Femur (tissue), 1 donor: ENCODE measurements around the gene PIEZO2.
A peak's percentile ranks its signal among the peaks of the same experiment; 100 is the strongest.
"Not testable (repeated sequence)": the region's sequence is repeated elsewhere in the genome, so short reads cannot be mapped to it uniquely, and the experiment has no call there.

Experiments used
- DNase-seq: peaks from one replicate; pipeline ENCODE4 v3.0.0-alpha.2; 2017

PIEZO2 gene

DNA sequence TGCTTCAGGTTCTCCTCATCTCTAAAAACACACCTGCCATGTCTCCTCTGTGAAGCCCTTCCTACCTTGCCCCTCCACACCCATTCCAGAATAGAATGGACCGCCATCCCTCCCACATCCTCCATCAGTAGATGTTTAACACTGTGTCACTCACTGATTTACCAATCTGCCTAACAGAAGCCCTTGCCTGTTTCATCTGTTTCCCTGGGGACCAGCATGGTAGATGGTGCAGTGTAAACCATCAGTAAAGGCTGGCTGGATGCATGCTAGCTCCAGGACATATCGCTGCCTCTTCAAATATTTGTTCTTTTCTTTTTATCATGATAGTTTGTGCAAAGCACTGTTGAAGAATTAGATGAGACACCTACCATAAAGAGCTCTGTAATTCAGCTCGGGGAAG, 271.4 kb downstream of the PIEZO2 start:
- no peak for DNase-seq

DNA sequence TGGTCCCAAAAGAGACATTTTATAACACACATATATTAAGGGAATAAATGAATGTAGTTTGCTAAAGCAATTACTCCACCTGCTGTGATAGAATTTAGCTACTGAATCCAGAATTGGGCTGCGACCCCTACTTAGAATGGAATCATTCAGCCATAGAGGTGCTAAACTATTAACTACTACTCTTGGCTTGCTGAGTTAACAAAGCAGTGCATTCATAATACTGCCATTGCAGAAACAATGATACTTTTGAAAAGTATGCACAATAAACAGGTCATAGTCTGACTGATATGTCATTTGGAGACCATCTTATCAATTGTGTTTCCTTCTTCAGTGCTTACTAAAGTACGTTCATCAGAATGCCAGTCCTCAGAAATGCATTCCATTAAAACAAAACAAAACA, 273.6 kb downstream of the PIEZO2 start:
- DNase-seq = no peak

DNA sequence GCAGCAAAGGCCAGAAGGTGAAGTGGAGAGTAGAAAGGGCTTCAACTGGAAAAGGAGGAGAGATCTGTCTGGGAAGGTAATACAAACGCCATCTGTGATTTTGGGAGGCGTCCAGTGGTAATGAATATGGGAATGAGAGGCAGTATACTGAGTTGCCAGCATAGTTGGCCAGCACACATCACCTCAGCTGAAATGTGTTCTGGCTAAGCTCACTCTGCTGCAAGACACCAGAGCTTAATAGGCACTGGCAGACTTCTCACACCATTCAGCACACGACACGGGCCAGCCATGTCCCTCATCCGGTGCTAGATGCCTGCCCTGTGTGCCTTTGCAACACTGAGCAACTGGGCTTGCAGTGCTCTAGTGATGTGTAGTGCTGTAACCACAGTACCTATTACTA, 277.1 kb downstream of the PIEZO2 start:
- peak; percentile 64 for DNase-seq

DNA sequence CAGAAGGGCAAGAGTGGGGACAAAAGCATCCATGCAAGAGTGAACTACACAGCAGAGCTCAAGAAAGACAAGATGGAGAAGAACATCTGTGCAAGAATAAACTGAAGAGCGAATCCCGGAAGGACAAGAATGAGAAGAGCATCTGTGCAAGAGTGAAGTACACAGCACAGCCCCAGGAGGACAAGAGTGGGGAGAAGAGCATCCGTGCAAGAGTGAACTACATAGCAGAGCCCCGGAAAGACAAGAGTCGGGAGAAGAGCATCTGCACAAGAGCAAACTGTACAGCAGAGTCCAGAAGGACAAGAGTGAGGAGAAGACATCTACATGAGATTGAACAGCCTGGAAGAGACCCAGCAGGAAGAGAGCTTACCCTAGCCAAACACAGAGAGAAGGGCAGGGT, 284.6 kb downstream of the PIEZO2 start:
- no peak for DNase-seq

DNA sequence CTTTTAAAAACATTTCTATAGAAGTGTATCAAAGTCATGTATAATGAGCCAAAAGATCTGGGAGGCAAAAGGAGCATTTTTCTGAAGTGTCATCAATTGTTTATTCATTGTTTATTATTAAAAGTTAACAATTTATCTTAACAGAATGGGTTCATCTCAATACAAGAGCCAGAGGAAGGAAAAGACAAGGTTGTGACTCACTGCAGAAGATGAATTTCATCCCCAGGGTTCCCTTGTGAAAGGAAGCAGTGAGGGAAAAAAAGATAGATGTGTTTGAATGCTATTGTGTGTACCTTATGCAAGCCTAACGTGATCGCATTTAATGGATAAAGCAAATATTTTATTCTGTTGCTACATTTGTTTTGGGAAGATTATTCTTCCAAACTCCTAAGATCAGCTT, 286.3 kb downstream of the PIEZO2 start:
- no peak for DNase-seq

DNA sequence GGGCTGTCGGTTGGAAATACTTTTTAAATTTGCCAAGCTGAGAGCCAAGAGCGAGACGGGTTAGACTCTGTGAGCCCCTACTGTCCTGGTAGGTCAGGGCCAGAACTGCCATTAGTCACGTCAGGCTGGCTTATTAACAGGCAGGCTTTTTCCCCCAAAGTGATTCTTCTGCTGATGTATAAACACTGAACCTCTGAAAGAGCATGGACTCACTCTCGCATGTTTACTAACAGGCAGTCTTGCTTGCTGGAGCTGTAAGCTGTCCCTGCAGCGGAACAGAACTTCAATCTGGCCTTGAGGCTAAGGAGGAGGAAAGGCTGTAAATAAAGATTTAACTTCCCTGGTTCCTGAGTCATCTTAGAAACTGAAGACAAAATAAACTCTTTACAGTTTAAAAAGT, 288.4 kb downstream of the PIEZO2 start:
- peak; percentile 31 for DNase-seq

DNA sequence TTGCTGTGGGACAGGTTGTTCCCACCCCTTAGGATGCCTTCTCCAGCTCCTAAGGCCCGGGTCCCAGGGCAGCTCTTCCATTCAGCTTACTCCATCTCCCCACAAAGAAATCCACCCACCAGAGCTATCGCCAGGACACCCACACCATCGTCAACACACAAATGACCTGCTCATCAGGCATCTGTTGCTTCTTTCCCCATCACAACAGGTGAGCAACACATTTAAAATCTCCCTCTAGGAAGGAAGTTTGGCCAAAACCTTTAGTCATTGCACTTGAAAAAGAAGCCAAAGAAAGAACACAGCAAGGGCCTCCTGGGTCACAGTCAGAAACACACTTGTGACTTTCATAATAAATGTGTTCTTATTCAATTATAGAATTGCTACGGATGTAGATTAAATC, 289.0 kb downstream of the PIEZO2 start:
- no peak for DNase-seq

DNA sequence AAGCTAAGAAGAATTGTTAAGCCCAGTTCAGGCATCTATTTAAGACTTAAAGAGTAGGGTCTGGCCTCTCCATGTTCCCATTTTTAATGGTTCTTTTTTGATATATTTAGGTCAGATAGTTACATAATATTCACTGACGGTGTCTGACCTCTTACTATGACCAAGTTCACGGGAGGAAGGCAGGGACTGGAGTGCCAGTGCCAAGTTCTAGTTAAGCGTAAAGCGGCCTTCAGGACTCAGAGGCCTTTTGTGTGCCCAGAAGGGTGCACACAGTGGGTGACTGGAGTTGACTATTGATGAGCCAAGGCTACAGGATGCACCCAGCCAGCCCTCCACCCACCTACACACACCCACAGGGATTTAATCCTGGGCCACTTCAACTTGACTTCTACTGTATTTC, 290.9 kb downstream of the PIEZO2 start:
- no peak for DNase-seq

DNA sequence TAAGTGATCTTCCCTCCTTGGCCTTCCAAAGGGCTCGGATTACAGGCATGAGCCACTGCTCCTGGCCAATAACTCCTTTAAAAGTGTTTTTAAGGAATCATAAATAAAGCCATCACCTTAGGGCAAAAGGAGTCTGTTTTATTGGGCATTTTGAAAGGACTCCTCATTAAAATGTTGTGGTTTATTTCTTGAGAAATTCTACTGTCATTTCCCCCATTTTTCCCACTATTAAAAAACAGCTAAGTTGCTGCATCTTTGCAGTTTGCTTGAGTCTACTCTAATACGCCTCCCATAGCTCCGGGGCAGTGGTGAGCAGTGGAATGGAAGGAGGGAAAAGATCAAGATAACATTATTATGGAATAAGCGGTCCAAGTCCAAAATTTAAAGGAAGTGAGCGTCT, 293.2 kb downstream of the PIEZO2 start:
- DNase-seq = no peak

DNA sequence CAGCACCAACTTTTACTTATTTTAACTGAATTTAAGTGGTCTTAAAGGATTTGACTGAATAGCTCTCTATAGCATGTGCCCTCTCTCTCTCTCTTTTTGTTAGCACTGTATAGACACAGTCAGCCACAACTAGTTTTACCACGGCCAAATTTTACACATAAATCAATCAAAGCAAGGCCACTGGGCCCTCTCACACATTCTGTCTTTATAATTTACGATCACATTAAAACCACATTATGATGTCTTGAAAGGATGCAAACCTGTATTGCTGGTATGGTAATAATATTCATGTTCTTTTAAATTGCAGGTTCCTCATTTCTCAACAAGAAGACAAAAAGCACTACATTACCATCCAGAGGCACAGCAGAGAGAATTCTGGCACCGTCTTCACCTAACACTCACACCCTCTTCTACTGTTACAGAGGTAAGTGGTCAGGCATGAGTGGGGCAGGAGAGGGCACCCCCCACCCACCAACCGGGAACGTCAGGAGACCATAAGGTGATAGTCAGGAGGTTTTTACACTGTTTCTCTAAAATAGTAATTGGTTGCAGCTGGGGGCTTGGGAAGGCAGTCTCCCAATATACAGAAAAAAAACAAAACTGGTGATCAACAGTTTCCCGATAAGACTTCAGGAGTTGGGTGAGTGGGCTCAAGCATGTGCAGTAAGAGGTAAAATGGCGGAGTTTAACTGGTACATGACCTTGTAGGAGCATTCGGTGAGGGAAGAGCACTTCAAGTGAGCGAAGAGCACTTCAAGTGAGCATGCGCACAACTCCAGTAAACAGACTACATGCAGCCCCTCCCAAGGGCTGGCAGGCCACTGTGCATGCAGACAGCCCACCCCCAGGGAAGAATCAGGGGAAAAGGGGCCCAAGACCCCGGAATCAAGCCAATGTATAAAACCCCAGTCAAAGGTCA, 296.7 kb downstream of the PIEZO2 start:
- no peak for DNase-seq

DNA sequence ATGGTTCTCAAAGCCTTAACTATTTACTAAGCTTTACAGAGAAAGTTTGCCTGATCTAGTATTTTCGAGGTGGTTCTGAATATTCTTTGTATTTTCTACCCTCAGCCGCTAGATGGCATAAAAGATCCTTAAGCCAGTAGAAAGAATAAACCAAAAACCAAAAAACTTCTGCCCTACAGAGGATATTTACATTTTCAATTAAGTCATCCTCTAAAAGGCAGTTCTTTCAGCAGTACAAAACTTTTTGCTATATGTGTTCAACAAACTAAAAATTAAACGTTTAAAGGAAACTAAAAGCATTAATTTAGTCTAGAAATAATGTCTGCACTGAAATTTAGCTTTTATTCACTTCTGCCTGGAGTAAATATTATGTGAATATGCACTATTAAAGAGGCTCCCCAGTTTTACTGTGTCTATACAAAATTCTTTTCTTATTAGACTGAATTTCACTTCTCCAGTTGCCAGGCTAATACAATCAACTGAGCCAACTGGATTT, 297.5 kb downstream of the PIEZO2 start:
- no peak for DNase-seq

DNA sequence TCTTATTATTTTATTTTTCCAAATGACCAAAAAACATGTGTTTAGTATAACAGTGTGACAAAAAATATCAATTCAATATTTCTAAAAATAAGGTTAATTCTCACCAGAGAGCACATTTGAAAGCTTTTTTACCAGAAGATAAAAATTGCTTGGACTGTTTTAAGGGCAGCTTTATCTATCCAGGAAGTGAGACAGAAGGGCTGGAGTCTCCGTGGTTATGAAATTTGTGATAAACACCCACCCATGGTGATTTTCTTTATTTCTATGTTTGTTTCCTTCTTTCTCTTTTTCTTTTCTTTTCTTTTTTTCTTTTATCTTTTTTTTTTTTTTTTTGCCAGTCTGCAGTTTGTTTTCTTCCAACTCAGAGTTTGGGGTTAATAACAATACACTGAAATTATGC, 298.5 kb downstream of the PIEZO2 start:
- DNase-seq = no peak

DNA sequence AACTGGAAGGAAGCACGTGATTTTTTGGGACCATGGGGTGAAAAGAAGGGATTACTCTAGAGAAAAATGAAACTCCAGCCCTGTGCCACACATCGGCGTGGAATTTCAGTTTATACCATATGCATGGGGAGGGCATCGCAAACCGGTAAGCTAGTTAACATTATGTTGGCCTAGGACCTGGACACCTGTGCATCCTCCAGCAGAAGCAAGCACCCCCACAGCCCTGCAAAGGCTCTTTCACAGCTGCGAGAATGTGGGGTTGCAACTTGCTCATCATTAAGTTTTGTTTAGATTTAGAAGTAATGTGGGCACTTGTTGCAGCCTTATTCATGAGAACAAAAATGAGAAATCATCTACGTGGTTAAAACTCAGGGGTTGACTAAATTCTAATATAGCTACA, 299.2 kb downstream of the PIEZO2 start:
- no peak for DNase-seq

DNA sequence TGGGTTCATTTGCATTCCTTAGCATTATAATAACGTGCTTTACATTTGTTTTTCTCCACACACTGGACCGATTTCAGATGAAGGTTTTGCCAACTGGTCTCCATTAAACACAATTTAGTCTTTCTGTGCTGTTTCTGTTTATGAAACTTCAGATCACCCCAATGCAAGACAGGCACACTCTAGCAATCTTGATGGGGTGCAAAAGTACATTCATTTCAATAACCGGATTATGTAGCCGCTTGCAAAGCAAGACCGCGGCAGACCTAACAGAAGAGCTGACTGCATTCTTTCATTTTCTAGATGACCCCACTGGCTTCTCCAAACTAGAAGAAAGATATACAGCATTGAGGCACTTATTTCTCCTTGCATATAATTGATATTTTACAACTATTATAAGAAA, 301.5 kb downstream of the PIEZO2 start:
- no peak for DNase-seq

DNA sequence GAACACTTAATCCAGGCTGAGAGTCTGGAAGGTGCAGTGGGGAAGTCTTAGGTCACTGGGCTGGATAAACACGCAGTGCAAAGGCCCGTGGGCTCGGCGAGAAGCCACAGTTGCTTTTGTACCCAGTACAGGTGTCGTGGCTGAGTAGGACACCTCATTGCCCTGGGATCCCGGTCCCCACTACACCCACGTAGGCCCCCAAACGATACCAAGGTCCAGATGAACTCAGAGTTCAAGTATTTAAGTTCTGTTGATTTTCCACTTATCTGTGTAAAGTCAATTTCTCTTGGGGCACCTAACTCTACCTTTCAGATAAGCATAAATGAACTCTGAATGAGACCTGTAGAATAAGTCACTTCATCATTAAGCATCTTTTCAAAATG, 302.0 kb downstream of the PIEZO2 start:
- DNase-seq = no peak

DNA sequence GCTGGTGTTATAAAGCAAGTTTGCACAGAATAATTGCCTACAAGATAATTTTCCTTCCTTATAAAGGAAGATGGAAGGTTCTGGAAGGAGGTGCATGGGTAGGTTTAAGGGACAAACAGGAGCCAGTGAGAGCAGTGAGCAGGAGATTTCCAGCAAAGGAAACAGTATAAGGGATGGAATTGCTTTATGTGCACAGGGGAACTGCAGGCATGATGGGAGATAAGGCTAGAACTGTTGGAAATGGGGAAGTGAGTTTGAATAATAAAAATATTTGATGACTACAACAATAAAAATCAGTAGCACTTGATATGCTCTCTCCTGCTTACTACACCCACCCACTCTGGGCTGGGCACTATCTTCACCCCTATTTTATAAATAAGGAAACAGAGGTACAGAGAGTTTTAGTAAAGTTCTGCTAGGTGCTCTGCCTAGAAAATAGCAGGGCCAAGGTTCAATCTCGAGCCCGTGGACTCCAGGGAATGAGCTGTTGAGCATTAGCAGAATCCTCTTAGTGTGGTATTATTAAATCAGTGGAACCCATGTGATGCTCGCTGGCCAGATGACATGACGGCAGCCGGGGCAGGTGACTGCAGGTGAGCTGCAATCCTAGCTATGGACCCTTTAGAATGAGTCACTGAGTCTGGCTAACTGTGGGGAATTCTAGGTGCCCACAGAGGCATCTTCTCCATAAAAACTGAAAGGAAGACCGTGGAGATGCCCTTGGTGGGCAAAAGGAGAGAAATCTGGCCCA, 302.5 kb downstream of the PIEZO2 start:
- no peak for DNase-seq

DNA sequence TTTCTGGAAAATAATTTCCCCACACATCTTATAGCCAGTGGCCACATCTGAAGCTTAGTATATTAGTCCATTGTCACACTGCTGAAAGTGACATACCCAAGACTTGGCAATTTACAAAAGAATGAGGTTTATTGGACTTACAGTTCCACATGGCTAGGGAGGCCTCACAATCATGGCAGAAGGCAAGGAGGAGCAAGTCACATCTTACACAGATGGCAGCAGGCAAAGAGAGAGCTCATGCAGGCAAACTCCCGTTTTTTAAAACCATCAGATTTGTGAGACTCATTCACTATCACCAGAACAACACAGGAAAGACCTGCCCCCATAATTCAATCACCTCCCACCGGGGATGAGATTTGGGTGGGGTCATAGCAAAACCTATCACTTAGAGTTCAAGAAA, 303.3 kb downstream of the PIEZO2 start:
- not testable (repeated sequence) for DNase-seq

DNA sequence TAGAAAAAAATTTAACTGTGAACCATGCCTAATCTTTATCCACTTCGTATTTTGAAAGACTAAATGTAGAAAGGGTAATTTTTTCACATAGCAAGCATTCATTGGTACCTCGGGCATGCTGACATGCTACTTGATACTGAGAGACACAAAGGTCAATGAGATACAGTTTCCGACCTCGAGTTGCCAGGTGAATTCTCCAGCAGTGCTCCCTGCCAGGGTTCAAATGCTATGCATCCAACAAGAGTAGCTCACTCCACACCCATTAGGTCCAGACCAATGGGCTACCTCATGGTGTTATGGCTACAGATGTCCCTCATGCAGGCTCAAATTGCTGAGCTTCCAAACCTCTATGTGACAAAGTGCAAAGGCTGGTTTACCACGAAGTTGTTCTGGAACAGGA, 305.8 kb downstream of the PIEZO2 start:
- DNase-seq = no peak

DNA sequence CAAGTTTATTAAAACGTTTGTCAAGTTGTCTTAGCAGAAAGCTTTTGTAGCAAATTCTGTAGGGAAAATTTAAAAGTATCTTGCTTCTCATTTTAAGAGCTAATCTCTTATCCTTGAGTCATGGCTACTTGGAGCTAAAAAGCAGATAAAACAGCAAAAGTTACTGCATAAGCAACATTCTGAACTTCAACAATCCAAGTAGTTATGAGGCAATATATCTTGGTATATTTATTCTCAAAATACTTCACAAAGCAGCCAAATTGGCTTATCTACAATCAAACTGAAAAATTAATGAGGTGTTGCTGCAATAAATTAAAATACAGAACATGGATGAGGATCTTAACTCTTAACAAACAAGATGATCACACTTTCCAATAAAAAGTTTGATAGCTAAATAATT, 306.5 kb downstream of the PIEZO2 start:
- DNase-seq = no peak

DNA sequence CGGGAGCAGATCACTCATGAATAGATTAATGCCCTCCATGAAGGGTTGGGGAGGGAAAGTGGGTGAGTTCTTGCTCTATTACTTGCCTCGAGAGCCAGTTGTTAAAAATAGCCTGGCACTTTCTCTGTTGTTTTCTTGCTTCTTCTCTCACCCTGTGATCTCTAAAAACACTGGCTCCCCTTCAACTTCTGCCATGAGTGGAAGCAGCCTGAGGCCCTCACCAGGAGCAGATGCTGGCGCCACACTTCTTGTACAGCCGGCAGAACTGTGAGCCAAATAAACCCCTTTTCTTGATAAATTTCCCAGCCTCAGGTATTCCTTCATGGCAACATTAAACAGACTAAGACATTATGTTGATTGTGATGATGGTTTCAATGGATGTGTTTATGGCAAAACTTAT, 307.0 kb downstream of the PIEZO2 start:
- DNase-seq = no peak

DNA sequence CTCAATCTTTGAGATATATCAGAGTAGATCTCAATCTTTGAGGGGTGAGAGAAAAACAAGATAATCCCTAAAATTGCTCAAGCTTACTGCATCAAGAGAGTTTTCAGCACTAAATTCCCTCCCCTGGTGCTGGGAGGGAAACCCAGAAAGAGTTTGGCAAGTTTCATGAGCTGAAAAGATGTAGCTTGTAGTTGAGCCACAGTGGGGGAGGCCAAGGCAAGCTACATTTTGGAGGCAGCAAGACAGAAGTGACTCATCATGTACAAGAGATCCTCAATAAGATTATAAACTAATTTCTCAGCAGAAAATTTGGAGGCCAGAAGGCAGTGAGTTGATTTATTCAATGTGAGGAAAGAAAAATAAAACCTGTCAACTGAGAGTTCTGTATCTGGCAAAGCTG, 308.2 kb downstream of the PIEZO2 start:
- no peak for DNase-seq

DNA sequence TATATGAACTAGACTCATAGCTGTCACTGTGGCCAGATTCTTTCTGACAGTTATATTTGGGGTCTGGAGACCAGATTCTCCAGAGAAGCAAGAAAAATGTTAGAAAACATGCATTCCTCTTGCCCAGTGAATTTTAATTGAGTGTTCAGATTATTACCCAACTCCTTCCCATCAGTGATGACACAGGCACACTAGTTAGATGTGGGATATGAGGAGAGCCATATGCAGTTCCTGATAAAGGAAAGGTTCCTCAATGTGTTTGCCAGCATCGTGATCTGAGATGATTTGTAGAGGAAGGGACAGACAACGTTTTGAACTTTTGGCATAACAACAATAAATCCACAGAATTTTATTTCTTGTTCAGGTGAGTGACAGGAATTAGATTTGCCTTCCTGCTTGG, 308.6 kb downstream of the PIEZO2 start:
- DNase-seq = no peak

DNA sequence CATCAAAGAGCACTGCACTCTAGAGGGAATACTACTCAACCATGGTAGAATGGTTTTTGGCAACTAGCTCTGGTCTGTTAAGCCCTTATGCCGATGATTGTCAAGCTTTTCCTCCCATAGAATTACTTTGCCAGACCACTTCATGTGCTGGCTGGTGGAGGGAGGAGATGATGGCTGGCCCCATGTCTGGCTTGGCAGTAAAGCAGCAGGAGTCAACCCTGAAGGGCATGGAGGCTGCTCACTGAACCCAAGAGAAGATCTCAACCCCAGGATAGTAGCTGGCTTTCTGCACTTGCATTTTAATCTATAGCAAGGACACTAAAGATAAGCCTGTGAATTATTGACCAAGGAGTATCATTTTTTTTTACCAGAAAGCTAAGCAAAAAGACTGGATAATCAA, 309.9 kb downstream of the PIEZO2 start:
- no peak for DNase-seq

DNA sequence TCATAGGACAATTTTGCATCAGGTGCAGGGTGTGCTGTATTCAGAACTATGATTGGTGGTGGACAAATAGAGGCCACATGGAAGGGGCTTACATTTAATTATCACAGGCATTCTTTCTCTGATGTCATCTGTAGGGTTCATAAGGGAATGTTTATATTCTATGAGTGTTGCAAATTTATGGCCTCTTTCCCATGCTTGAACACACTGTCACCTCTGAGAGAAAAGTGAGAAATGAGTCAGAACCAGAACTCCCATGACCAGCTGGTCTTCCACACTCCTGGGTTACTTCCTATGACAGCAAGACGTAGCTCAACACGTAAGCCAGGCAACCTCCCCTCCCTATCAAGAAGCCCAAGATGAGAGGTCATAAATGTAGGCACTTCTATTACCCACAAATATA, 310.8 kb downstream of the PIEZO2 start:
- no peak for DNase-seq
